Esophagus squamous epithelium (tissue), 5 donors: ENCODE results near the gene MINDY3. TPM values are rescaled to one million over a fixed set of nuclear protein-coding genes. Genes with fewer than 3 reads are reported as not detected.
"Not testable (repeated sequence)": the region's sequence is repeated elsewhere in the genome, so short reads cannot be mapped to it uniquely, and the experiment has no call there.

Source experiments
- DNase-seq: peaks from one replicate; lab custom pipeline; 2025; lab: John Stamatoyannopoulos, UW
- H3K27ac ChIP-seq, 4 donors: fragments of 200-600 bp; sonication (generic); one replicate each; pipeline ENCODE4 v1.5.1; 2016 to 2019; ENCODE audit warnings: mild to moderate bottlenecking in 1 of 4
- H3K27me3 ChIP-seq, 4 donors: fragments of 200-600 bp; sonication (generic); 1 replicate in 3 of 4; 2 replicates in 1 of 4; pipeline versions ENCODE4 v1.5.1 to v1.6.0; 2017 to 2021; ENCODE audit warnings: antibody characterized with exemption in 1 of 4
- H3K36me3 ChIP-seq, 3 donors: fragments of 200-600 bp; sonication (generic); one replicate each; pipeline ENCODE4 v1.5.1; 2016 to 2019
- H3K4me1 ChIP-seq, 3 donors: fragments of 200-600 bp; sonication (generic); one replicate each; pipeline ENCODE4 v1.5.1; 2017 to 2019
- H3K4me3 ChIP-seq, 4 donors: fragments of 200-600 bp; sonication (generic); 1 replicate in 3 of 4; 2 replicates in 1 of 4; pipeline ENCODE4 v1.5.1; 2016 to 2019; ENCODE audit warnings: mild to moderate bottlenecking in 2 of 4, moderate library complexity in 1 of 4
- H3K9me3 ChIP-seq, 3 donors: fragments of 200-600 bp; sonication (generic); one replicate each; pipeline ENCODE4 v1.5.1; 2016 to 2019
- POLR2A ChIP-seq, 4 donors: fragments of 450-650 bp; IDR thresholded peaks; one replicate each; pipeline ENCODE4 v1.6.1; 2017; ENCODE audit warnings: antibody characterized with exemption in 4 of 4, mild to moderate bottlenecking in 4 of 4, moderate library complexity in 3 of 4
- WGBS, 2 donors: methylation state at CpG; one replicate each; pipeline ENCODE4 v1.1.5; 2018; 5-methylcytosine and 5-hydroxymethylcytosine counted together
- intact Hi-C: fragments of 100-400 bp; cut with DNase I; formaldehyde crosslinking; loops from one replicate; pipeline ENCODE4 v1.15.0; 2022
- total RNA-seq, 4 donors: library from RNA; depleted of rRNA; stranded (reverse); fragments of >200 nt; gene quantifications; one replicate each; pipeline ENCODE4 v1.1.0, GENCODE V29; 2016
- TF ChIP-seq, protein P1 (sequence below), 6 experiments: fragments of 450-650 bp in 4 of 6; fragments of 200-600 bp in 2 of 6; sonication (generic) in 2 of 6; IDR thresholded peaks; one replicate each; pipeline ENCODE4 v1.5.1; 2016 to 2019; ENCODE audit warnings: antibody characterized with exemption in 6 of 6, mild to moderate bottlenecking in 4 of 6, moderate library complexity in 4 of 6
- donor health status: DM: yes; HTN: yes; CAD: no.

Gene MINDY3
- total RNA-seq, 4 donors from 2014 or later = 9.5 to 25.0 (median 17.5) TPM

DNA sequence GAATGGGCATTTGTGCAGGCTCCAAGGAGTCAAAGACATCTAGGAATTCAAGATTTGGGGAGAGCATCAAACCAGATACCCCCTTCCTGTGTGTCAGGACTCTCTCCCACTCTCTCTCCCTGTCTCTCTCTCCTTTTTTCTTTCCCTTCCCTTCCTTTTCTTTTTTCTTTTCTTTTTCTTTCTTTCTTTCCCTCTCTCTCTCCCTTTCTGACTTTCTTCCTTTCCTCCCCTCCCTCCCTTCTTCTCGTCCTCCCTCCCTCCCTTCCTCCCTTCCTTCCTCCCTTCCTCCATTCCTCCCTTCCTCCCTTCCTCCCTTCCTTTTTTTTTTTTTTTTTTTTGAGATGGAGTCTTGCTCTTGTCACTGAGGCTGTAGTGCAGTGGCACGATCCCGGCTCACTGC lies 24.1 kb upstream of the MINDY3 start:
- TF ChIP-seq POLR2A (IDR thresholded peaks at IDR 0.05) = no peak
- TF ChIP-seq, protein P1, sequence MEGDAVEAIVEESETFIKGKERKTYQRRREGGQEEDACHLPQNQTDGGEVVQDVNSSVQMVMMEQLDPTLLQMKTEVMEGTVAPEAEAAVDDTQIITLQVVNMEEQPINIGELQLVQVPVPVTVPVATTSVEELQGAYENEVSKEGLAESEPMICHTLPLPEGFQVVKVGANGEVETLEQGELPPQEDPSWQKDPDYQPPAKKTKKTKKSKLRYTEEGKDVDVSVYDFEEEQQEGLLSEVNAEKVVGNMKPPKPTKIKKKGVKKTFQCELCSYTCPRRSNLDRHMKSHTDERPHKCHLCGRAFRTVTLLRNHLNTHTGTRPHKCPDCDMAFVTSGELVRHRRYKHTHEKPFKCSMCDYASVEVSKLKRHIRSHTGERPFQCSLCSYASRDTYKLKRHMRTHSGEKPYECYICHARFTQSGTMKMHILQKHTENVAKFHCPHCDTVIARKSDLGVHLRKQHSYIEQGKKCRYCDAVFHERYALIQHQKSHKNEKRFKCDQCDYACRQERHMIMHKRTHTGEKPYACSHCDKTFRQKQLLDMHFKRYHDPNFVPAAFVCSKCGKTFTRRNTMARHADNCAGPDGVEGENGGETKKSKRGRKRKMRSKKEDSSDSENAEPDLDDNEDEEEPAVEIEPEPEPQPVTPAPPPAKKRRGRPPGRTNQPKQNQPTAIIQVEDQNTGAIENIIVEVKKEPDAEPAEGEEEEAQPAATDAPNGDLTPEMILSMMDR (IDR thresholded peaks at IDR 0.05) = no peak
- WGBS, 2 donors = 56 to 71% methylated on average over 1 to 2 of the region's 3 CpGs
- no peaks in the 10 kb centered on the region for H3K36me3 ChIP-seq
- no peaks in the 10 kb centered on the region for H3K4me1 ChIP-seq
- H3K27me3 ChIP-seq = peaks cover 0 to 52% (median 0%) of the 10 kb centered on the region in 4 donors
- no peak overlapping the region for H3K4me3 ChIP-seq
- no peaks in the 10 kb centered on the region for H3K9me3 ChIP-seq
- H3K27ac ChIP-seq = no peak overlapping the region
- intact Hi-C loops = no loop called here
- DNase-seq = no peak

DNA sequence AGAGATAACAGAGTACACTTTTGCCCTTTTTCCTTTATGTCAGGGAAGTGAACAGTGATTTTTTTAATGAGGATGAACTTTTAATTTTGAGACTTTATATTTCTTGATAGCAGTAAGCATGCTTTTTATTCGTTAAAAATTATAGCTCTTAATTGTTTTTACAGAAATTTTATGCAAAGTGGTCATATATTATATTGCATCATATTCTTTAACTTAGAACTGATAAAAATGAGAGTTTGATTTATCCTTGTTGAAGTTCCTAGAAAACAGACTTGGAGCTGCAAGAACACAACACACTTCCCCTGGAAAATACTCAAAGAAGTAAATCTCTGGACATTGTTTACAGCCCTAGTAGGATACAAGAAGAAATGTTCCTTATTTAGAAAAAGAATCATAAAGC lies 21.2 kb upstream of the MINDY3 start:
- no peaks in the 10 kb centered on the region for H3K36me3 ChIP-seq
- intact Hi-C loops = no loop called here
- H3K27me3 ChIP-seq = peaks cover 0 to 58% (median 0%) of the 10 kb centered on the region in 4 donors
- DNase-seq = no peak
- no peaks in the 10 kb centered on the region for H3K4me1 ChIP-seq
- no peak for TF ChIP-seq POLR2A (IDR thresholded peaks at IDR 0.05)
- TF ChIP-seq, protein P1 (IDR thresholded peaks at IDR 0.05) = no peak
- 71 to 76% methylated on average over 1 of the region's 1 CpG for WGBS, 2 donors
- no peak overlapping the region for H3K4me3 ChIP-seq
- no peaks in the 10 kb centered on the region for H3K9me3 ChIP-seq
- no peak overlapping the region for H3K27ac ChIP-seq

DNA sequence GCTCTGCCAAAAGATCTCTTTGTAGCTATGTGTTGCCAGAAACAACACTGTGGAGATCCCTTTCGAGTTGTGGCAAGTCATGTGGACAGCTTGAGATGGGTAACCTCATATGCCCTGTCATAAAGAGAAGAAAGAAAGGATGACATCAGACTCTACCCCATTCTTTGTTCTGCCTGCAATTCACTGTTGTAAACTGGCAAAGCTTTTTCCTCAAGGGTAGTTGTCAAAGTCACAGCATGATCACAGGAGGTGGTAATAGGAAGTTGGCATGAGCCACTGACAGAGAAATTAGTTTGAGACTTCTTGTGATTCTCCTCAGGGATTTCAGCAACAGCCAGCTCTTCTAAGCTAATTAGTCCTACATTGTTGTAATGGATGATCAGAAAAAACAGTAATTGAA lies 19.4 kb upstream of the MINDY3 start:
- no peak for DNase-seq
- H3K4me1 ChIP-seq = no peaks in the 10 kb centered on the region
- no peak overlapping the region for H3K4me3 ChIP-seq
- intact Hi-C loops = no loop called here
- TF ChIP-seq, protein P1 (IDR thresholded peaks at IDR 0.05) = no peak
- TF ChIP-seq POLR2A (IDR thresholded peaks at IDR 0.05) = no peak
- peaks cover 0 to 45% (median 0%) of the 10 kb centered on the region in 4 donors for H3K27me3 ChIP-seq
- WGBS, 2 donors = 6 to 31% methylated on average over 1 of the region's 1 CpG
- H3K9me3 ChIP-seq = no peaks in the 10 kb centered on the region
- H3K27ac ChIP-seq = no peak overlapping the region
- H3K36me3 ChIP-seq = no peaks in the 10 kb centered on the region

DNA sequence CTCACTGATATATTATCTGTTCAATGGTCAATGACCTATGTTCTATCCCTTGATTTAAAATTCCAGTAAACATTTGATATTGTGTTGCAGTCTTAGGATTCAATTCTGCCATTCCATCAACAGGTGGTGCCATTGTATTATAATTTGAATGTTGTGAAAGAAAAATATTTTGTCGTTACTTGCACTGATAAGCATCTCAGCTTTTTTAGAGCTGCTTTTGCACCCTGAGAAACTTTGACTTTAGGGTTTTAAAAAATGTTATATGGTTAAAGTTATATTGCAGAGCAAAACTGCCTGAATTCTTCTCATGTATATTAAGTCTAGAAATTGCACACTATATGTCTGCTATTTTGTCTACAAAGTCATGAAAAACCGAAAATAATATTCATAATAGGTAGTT lies 18.8 kb upstream of the MINDY3 start:
- no peaks in the 10 kb centered on the region for H3K36me3 ChIP-seq
- no peak for TF ChIP-seq POLR2A (IDR thresholded peaks at IDR 0.05)
- TF ChIP-seq, protein P1 (IDR thresholded peaks at IDR 0.05) = peak in 5 of 6 experiments; percentile 41 to 68 (median 45)
- no peak for DNase-seq
- H3K27ac ChIP-seq = no peak overlapping the region
- no peaks in the 10 kb centered on the region for H3K9me3 ChIP-seq
- peaks cover 0 to 45% (median 0%) of the 10 kb centered on the region in 4 donors for H3K27me3 ChIP-seq
- H3K4me1 ChIP-seq = no peaks in the 10 kb centered on the region
- no peak overlapping the region for H3K4me3 ChIP-seq
- 30 to 39% methylated on average over 2 of the region's 2 CpGs for WGBS, 2 donors
- intact Hi-C loops = no loop called here

DNA sequence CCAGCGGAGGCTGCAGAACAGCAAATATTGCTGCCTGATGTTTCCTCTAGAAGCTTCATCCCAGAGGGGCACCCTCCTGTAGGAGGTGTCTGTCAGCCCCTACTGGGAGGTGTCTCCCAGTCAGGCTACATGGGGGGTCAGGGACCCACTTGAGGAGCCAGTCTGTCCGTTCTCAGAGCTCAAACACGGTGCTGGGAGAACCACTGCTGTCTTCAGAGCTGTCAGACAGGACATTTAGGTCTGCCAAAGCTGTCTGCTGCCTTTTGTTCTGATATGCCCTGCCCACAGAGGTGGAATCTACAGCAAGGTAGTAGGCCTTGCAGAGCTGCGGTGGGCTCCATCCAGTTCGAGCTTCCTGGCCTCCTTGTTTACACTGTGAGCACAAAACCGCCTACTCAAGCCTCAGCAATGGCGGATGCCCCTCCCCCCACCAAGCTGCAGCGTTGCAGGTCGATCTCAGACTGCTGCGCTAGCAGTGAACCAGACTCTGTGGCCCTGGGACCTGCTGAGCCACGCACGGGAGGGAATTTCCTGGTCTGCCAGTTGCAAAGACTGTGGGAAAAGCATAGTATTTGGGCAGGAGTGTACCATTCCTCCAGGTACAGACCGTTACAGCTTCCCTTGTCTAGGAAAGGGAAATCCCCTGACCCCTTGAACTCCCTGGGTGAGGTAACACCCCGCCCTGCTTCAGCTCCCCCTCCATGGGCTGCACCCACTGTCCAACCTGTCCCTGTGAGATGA lies 17.7 kb upstream of the MINDY3 start:
- Histone ChIP-seq H3K4me1 (no peaks in the 10 kb centered on the region), H3K9me3 (no peaks in the 10 kb centered on the region), H3K4me3 (no peak overlapping the region), H3K36me3 (no peaks in the 10 kb centered on the region), H3K27me3 (peaks cover 0 to 49% (median 0%) of the 10 kb centered on the region in 4 donors), H3K27ac (no peak overlapping the region)
- no peak for DNase-seq
- TF ChIP-seq POLR2A (IDR thresholded peaks at IDR 0.05) = no peak
- TF ChIP-seq, protein P1 (IDR thresholded peaks at IDR 0.05) = no peak
- intact Hi-C loops = no loop called here
- WGBS, 2 donors = 50 to 54% methylated on average over 4 to 7 of the region's 14 CpGs

DNA sequence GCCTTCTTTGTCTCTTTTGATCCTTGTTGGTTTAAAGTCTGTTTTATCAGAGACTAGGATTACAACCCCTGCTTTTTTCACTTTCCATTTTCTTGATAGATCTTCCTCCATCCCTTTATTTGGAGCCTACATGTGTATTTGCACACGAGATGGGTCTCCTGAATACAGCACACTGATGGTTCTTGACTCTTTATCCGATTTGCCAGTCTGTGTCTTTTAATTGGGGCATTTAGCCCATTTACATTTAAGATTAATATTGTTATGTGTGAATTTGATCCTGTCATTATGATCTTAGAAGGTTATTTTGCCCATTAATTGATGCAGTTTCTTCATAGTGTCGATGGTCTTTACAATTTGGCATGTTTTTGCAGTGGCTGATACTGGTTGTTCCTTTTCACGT lies 16.0 kb upstream of the MINDY3 start:
- H3K36me3 ChIP-seq, DNase-seq, H3K4me1 ChIP-seq, intact Hi-C loops, H3K9me3 ChIP-seq, H3K4me3 ChIP-seq, H3K27ac ChIP-seq: not testable (repeated sequence)
- 56 to 61% methylated on average over 4 of the region's 4 CpGs for WGBS, 2 donors
- H3K27me3 ChIP-seq = peaks cover 0 to 42% (median 0%) of the 10 kb centered on the region in 4 donors

DNA sequence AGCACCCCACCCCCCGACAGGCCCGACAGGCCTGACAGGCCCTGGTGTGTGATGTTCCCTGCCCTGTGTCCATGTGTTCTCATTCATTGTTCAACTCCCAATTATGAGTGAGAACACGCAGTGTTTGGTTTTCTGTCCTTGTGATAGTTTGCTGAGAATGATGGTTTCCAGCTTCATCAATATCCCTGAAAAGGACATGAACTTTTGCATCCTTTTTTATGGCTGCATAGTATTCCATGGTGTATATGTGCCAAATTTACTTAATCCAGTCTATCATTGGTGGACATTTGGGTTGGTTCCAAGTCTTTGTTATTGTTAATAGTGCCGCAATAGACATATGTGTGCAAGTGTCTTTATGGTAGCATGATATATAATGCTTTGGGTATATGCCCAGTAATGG lies 12.3 kb upstream of the MINDY3 start:
- H3K27ac ChIP-seq, DNase-seq, H3K9me3 ChIP-seq, H3K36me3 ChIP-seq, H3K4me3 ChIP-seq, intact Hi-C loops, H3K4me1 ChIP-seq: not testable (repeated sequence)
- H3K27me3 ChIP-seq = peaks cover 0 to 59% (median 1%) of the 10 kb centered on the region in 4 donors
- WGBS, 2 donors = 81 to 90% methylated on average over 3 to 4 of the region's 4 CpGs
